Measurements from ENCODE around the gene CCDC127.
A peak's percentile ranks its signal among the peaks of the same experiment; 100 is the strongest.
"Not testable (repeated sequence)": the region's sequence is repeated elsewhere in the genome, so short reads cannot be mapped to it uniquely, and the experiment has no call there.

Gene CCDC127, protein sequence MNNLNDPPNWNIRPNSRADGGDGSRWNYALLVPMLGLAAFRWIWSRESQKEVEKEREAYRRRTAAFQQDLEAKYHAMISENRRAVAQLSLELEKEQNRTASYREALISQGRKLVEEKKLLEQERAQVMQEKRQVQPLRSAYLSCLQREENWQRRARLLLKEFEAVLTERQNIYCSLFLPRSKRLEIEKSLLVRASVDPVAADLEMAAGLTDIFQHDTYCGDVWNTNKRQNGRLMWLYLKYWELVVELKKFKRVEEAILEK

GRCh38 chr5:217494-218456 is at the start of gene CCDC127, which contains the start of gene SDHA:
Gene CCDC127 (minus strand): TSS chr5:218153. CDS start chr5:216849, 1,304 bp downstream.
Gene SDHA (plus strand): TSS chr5:218320. CDS start chr5:218356, 36 bp downstream.
- DNase-seq (ENCODE audit: low read depth): peak; percentile 32

- DNase-seq (ENCODE audit: low read depth): no peak
Observed at GRCh38 chr5:267716-268115, 49.8 kb upstream of the CCDC127 start.

DNA sequence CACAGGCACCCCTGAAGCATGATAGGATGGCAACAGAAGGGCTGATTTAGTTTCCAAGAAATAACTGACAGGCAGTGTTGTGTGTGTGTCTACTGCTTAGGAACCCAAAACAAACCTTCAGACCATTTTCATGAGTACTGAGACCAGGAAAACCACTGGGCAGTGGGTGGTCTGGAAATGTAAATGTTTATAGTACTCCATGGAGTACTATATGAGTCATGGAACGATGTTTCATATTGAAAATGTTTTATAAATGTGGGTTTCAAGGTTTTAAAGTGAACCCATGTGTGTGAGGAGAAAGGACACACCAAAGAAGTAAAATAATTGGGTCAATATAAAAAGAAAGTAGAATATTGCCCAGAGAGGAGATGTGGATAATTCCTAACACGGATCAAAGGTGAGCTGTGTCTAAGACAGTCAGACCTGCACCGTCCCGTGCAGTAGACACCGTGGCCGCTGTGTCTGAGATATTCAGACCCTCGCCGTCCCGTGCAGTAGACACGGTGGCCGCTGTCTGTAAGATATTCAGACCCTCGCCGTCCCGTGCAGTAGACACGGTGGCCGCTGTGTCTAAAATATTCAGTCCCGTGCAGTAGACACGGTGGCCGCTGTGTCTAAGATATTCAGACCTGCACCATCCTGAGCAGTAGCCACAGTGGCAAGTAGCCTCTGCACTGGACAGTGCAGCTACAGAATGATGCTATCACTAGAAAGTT is 48.5 kb upstream of the CCDC127 start:
- not testable (repeated sequence) for DNase-seq (ENCODE audit: low read depth)

DNA sequence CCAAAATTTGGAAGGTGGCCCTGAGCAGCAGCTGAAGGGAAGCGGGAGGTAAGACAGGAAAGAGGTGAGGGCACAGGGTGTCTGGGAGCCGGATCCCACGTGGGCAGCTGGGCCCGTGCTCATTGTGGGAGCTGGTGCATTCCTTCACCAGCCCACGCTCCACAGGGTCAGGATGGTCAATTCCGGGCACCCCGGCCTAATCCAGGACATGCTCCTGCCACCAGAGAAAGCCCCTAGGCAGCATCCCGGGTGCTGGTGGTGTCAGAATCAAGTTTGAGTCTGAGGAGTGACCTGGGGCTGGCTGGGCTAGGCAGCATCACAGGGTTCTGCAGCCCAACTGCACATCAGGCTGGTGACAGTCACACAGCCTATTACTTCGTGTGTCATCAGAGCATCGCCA is 46.4 kb upstream of the CCDC127 start:
- DNase-seq (ENCODE audit: low read depth): no peak

- peak; percentile 92 for DNase-seq (ENCODE audit: low read depth)
Observed at GRCh38 chr5:263275-263974, 45.5 kb upstream of the CCDC127 start.

- DNase-seq (ENCODE audit: low read depth): no peak
Observed at GRCh38 chr5:257148-257547, 39.2 kb upstream of the CCDC127 start.

DNA sequence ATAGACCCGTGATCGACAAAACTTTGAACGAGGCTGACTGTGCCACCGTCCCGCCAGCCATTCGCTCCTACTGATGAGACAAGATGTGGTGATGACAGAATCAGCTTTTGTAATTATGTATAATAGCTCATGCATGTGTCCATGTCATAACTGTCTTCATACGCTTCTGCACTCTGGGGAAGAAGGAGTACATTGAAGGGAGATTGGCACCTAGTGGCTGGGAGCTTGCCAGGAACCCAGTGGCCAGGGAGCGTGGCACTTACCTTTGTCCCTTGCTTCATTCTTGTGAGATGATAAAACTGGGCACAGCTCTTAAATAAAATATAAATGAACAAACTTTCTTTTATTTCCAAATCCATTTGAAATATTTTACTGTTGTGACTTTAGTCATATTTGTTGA is 38.4 kb upstream of the CCDC127 start:
- DNase-seq (ENCODE audit: low read depth): not testable (repeated sequence)

DNA sequence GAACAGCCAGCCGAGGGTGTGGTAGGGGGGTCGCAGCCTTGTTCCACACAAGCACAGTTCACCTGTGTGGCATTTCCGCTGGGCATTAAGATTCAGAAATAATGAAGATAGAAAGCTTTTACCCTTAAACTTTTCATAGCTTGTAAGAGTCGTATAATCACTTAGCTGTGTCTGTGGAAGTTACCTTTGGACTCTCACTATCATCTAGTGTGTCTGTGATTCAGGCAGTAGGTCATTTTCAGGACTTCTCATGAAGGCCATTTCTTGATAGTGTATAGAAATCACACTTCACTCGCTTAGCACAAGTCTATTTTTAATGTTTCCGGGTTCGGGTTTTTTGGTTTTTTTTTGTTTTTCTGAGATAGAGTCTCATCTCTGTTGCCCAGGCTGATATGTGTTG is 37.2 kb upstream of the CCDC127 start:
- DNase-seq (ENCODE audit: low read depth): not testable (repeated sequence)

DNA sequence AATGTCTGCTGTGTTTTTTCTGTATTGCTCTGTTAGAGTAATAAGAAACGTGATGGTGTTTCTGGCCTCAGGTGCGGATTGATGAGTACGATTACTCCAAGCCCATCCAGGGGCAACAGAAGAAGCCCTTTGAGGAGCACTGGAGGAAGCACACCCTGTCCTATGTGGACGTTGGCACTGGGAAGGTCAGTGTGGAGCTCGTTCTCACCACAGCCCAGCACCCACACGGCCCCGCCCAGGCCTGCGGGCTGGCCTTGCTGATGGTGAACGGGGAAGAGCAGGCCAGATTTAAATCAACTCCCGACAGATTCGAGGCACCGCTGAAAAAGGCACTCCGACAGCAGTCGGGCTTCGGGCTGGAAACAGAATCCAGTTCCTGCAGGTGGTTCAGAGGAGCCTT is 36.4 kb upstream of the CCDC127 start:
- DNase-seq (ENCODE audit: low read depth): not testable (repeated sequence)

GRCh38 chr5:252546-252945 is 34.6 kb upstream of the CCDC127 start:
- no peak for DNase-seq (ENCODE audit: low read depth)

GRCh38 chr5:251975-252374 is 34.0 kb upstream of the CCDC127 start:
- not testable (repeated sequence) for DNase-seq (ENCODE audit: low read depth)

DNA sequence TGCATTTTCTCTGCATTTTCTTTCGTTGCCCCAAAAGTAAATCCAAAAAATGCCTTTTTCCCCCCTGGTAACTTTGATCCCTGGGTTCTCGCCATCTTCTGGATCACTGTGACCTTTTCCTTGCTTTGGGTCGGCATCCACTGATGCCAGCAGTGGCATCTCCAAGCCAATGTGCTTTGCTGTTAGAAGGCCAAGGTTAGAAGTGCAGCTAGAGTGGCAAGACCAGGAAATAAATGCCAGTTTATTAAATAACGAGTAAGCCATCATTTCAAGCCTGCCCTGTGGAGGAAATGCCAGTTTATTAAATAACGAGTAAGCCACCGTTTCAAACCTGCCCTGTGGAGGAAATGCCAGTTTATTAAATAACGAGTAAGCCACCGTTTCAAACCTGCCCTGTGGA is 33.6 kb upstream of the CCDC127 start:
- DNase-seq (ENCODE audit: low read depth): not testable (repeated sequence)

- DNase-seq (ENCODE audit: low read depth): not testable (repeated sequence)
Observed at GRCh38 chr5:251016-251415, 33.1 kb upstream of the CCDC127 start.

GRCh38 chr5:250396-250795 is 32.4 kb upstream of the CCDC127 start:
- DNase-seq (ENCODE audit: low read depth): not testable (repeated sequence)

DNA sequence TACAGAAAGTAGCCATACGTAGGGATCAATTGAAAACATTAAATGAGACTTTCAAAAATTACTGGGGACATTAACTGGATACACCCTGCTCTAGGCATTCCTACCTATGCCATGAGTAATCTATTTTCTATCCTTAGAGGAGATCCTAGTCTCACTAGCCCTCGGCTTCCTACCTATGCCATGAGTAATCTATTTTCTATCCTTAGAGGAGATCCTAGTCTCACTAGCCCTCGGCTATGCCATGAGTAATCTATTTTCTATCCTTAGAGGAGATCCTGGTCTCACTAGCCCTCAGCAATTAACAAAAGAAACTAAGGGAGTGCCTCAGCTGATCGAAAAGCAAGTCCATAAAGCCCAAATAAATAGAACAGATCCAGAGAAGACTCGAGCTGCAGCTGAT is 27.8 kb upstream of the CCDC127 start:
- DNase-seq (ENCODE audit: low read depth): not testable (repeated sequence)

GRCh38 chr5:243683-244367 is 25.9 kb upstream of the CCDC127 start:
- not testable (repeated sequence) for DNase-seq (ENCODE audit: low read depth)

- not testable (repeated sequence) for DNase-seq (ENCODE audit: low read depth)
Observed at GRCh38 chr5:241045-241669, 23.2 kb upstream of the CCDC127 start.

GRCh38 chr5:240550-240949 is 22.6 kb upstream of the CCDC127 start:
- DNase-seq (ENCODE audit: low read depth): not testable (repeated sequence)

DNA sequence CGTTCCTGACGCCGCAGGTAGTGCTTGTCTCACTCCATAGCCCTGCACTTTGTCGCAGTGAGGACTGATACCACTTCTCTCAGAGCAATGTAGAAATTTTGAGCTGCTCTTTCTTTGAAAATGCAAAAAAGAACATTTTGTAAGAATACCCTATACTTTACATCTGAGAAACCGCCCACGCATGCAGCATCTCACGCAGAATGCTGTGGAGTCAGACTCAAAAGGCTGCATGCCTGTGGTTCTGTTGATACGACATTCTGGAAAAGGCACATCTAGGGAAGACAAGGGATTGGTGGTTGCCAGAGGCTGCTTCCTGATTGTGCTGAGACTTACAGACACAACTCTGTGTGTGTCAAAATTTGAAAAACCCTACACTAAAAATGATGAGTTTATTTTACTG is 20.0 kb upstream of the CCDC127 start:
- not testable (repeated sequence) for DNase-seq (ENCODE audit: low read depth)

GRCh38 chr5:235527-235926 is 17.6 kb upstream of the CCDC127 start:
- DNase-seq (ENCODE audit: low read depth): not testable (repeated sequence)
